Immature natural killer cell (primary cell): Measurements from ENCODE around the gene RAB40C. TPM values are rescaled to one million over a fixed set of nuclear protein-coding genes. Genes with fewer than 3 reads are reported as not detected.

Source experiments
- DNase-seq, 3 donors: peaks; one replicate each; pipeline ENCODE4 v3.0.0; 2022; ENCODE audit warnings: mixed read lengths in 1 of 3
- H3K27ac Mint-ChIP-seq, 6 donors: one replicate each; pipeline ENCODE4 v1.8.0; 2020; ENCODE audit warnings: mixed read lengths in 6 of 6, mild to moderate bottlenecking in 5 of 6, inconsistent platforms in 4 of 6, moderate library complexity in 3 of 6
- H3K27me3 Mint-ChIP-seq, 3 donors: one replicate each; pipeline ENCODE4 v1.8.0; 2020 to 2021; ENCODE audit warnings: low read depth in 3 of 3, mild to moderate bottlenecking in 3 of 3, mixed read lengths in 3 of 3, moderate library complexity in 3 of 3, inconsistent platforms in 1 of 3
- H3K36me3 Mint-ChIP-seq, 3 donors: one replicate each; pipeline ENCODE4 v1.8.0; 2020; ENCODE audit warnings: mixed read lengths in 3 of 3, inconsistent platforms in 2 of 3, mild to moderate bottlenecking in 2 of 3
- H3K4me1 Mint-ChIP-seq, 2 donors: one replicate each; pipeline ENCODE4 v1.8.0; 2020; ENCODE audit warnings: inconsistent platforms in 2 of 2, mild to moderate bottlenecking in 2 of 2, mixed read lengths in 2 of 2, moderate library complexity in 1 of 2
- H3K4me3 Mint-ChIP-seq, 5 donors: one replicate each; pipeline ENCODE4 v1.8.0; 2020; ENCODE audit warnings: mild to moderate bottlenecking in 5 of 5, mixed read lengths in 5 of 5, inconsistent platforms in 3 of 5, moderate library complexity in 3 of 5
- H3K9me3 Mint-ChIP-seq, 6 donors: one replicate each; pipeline ENCODE4 v1.8.0; 2020; ENCODE audit warnings: mild to moderate bottlenecking in 6 of 6, mixed read lengths in 6 of 6, inconsistent platforms in 4 of 6, moderate library complexity in 3 of 6
- polyA plus RNA-seq, 3 donors: library from polyadenylated mRNA; unstranded; fragments of 300-500 nt; fragmentation: Illumina TruSeq; gene quantifications; one replicate each; pipeline ENCODE4 v1.2.3, GENCODE V29; 2021

The RAB40C gene
- polyA plus RNA-seq, 3 donors from 2014 or later: 4.6 to 17.5 (median 5.8) TPM

DNA sequence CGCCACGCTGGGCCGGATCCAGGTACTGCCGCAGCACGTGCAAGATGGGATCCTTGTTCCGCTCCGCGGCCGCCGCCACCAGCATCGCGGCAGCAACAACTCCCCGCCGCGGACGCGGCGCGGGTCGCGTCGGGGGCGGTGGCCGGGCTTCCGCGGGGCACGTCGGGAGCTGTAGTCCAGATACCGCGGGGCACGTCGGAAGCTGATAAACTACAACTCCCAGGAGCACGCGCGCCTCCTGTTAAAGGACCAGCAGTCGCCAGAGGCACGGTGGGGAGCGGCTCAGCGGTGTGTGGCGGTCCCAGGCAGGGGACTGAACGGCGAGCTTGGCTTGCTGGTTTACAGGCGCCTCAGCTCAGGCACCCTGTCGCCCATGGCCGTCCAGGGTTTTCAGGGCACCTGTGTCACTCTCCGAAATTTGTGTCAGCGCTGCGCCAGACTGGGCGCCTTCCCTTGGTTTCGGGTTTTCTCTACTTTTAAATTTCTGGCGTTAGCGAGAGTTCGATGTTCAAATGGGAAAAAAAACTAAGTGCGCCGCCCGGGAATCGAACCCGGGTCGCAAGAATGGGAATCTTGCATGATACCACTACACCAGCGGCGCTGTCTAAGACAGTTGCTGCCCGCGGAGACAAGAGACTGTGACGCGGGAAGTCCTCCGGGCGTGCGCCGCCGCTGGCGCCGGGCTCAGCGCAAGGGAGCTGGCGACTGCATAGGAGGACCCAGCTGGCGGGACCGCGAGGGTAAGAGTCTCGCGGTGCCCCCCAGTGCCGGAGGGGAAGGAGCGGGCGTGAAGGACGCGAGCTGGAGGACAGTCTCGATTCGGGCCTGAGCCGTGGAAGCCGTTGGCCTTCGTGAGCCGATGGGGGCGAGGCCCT is 46.6 kb downstream of the RAB40C start, which contains the start of gene METTL26:
Gene METTL26, minus strand, starts transcription at position 100 of the 875 bp plus-strand sequence. Its CDS starts 15 bp downstream, at position 85.
- no peaks in the 10 kb centered on the region for H3K36me3 Mint-ChIP-seq
- H3K27me3 Mint-ChIP-seq: peaks cover 8 to 10% (median 9%) of the 10 kb centered on the region in 3 donors
- H3K27ac Mint-ChIP-seq: peak within 1 kb of the TSS; percentile 90 to 98 (median 96)
- DNase-seq: peak; percentile 92
- peak within 1 kb of the TSS; percentile 95 to 99 (median 98) for H3K4me3 Mint-ChIP-seq
- H3K9me3 Mint-ChIP-seq: peaks cover 0 to 2% (median 0%) of the 10 kb centered on the region in 6 donors
- peaks cover 0 to 13% of the 10 kb centered on the region in 2 donors for H3K4me1 Mint-ChIP-seq

GRCh38 chr16:637081-638018 is 47.5 kb downstream of the RAB40C start:
- H3K4me3 Mint-ChIP-seq: peak overlapping the region; percentile 95 to 99 (median 98)
- peaks cover 8 to 10% (median 9%) of the 10 kb centered on the region in 3 donors for H3K27me3 Mint-ChIP-seq
- peaks cover 0 to 2% (median 0%) of the 10 kb centered on the region in 6 donors for H3K9me3 Mint-ChIP-seq
- no peak for DNase-seq
- H3K4me1 Mint-ChIP-seq: peaks cover 0 to 13% of the 10 kb centered on the region in 2 donors
- H3K36me3 Mint-ChIP-seq: no peaks in the 10 kb centered on the region
- peak overlapping the region; percentile 17 to 98 (median 96) for H3K27ac Mint-ChIP-seq

DNA sequence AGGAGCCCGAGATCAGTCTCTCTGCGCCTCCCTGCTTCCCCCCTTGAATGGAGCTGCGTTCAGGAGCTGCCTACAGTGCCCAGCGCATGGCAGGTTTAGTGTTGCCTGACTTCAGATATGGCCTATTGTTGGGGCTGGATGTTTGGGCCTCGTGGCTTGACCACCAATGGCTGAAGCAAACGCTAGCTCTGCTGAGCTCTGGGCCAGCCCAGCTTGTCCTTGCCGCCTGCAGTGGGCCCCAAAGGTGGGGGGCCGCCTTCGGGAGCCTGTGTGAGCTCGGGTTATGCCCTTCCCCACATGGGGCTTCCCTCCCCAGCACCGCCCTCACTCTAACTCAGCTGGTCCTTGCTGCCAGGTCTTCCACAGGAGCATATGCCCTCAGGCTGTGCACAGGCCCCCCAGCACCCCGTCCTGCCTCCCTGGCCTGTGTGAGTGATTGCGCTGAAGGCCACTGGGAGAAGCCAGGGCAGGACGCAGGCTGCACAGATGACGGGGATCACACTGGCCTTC is 48.2 kb downstream of the RAB40C start:
- Mint-ChIP-seq H3K27ac (peak overlapping the region in 1 of 6 donors; percentile 45), H3K36me3 (no peaks in the 10 kb centered on the region), H3K4me3 (peak overlapping the region in 3 of 5 donors; percentile 32 to 60 (median 58)), H3K27me3 (peaks cover 8 to 10% (median 9%) of the 10 kb centered on the region in 3 donors), H3K4me1 (peaks cover 0 to 16% of the 10 kb centered on the region in 2 donors), H3K9me3 (peaks cover 0 to 2% (median 0%) of the 10 kb centered on the region in 6 donors)
- DNase-seq: no peak

GRCh38 chr16:638836-639235 is 49.0 kb downstream of the RAB40C start:
- H3K4me3 Mint-ChIP-seq: peak overlapping the region in 1 of 5 donors; percentile 36
- no peak overlapping the region for H3K27ac Mint-ChIP-seq

GRCh38 chr16:640614-641013 is 50.7 kb downstream of the RAB40C start:
- H3K27me3 Mint-ChIP-seq: peaks cover 8 to 10% (median 9%) of the 10 kb centered on the region in 3 donors
- H3K4me1 Mint-ChIP-seq: peaks cover 0 to 17% of the 10 kb centered on the region in 2 donors
- no peaks in the 10 kb centered on the region for H3K36me3 Mint-ChIP-seq
- DNase-seq: no peak
- H3K4me3 Mint-ChIP-seq: peak overlapping the region; percentile 20 to 77 (median 57)
- peaks cover 0 to 2% (median 0%) of the 10 kb centered on the region in 6 donors for H3K9me3 Mint-ChIP-seq
- H3K27ac Mint-ChIP-seq: no peak overlapping the region

More at GRCh38 chr16:638836-639235, 49.0 kb downstream of the RAB40C start:
- Mint-ChIP-seq H3K36me3 (no peaks in the 10 kb centered on the region), H3K9me3 (peaks cover 0 to 2% (median 0%) of the 10 kb centered on the region in 6 donors), H3K27me3 (peaks cover 8 to 10% (median 9%) of the 10 kb centered on the region in 3 donors), H3K4me1 (peaks cover 0 to 16% of the 10 kb centered on the region in 2 donors)
- no peak for DNase-seq

GRCh38 chr16:641326-642188 is 51.7 kb downstream of the RAB40C start, which contains the start of gene MCRIP2:
Gene MCRIP2, plus strand, starts transcription at chr16:641828. Its CDS starts 164 bp downstream, at chr16:641992.
- Mint-ChIP-seq H3K9me3 (peaks cover 0 to 2% (median 0%) of the 10 kb centered on the region in 6 donors), H3K27me3 (peaks cover 4 to 6% (median 4%) of the 10 kb centered on the region in 3 donors), H3K36me3 (no peaks in the 10 kb centered on the region), H3K4me3 (peak within 1 kb of the TSS; percentile 57 to 77 (median 74)), H3K4me1 (peaks cover 0 to 15% of the 10 kb centered on the region in 2 donors), H3K27ac (no peak within 1 kb of the TSS)
- DNase-seq: peak; percentile 62 to 65 (median 63)

DNA sequence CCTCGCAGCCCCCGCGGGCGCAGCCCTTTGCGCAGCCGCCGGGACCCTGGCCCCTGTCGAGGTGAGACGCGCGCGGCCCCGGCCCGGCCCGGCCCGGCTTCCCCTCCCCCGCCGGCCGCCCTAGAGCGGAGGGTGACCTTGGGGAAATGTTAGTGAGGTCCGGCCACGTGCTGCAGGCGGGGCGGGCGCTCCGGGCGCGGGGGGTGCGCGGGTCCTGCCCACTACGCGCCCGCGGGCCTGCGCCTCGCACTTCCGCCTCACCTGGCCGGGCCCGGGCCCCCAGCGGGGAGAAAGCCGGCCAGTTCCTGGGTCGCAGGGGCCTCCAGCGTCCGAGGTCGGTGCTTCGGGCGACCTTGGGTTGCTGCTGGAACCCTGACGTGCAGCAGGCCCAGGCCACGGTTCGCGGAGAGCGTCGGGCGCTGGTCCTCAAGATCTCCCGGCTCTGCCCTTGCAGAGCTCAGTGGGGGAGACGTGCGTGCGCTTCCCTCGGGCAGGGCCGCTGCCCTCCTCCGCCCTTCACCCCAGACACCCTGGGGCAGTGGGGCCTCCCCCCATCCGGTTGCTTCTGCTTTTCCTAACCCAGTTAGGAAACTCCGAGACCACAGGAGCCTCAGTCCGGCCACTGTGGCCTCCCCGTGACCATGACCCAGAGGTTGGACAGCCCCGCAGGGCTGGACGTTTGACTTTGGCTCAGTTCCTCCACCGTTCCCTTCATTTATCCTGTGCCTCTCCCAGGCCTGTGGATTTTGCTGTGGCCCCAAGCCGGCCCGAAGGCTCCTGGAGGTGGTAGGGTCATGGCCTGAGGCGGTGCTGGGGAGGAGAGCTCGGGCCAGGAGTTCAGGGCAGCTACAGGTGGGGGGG is 52.6 kb downstream of the RAB40C start:
- H3K4me1 Mint-ChIP-seq: peaks cover 0 to 13% of the 10 kb centered on the region in 2 donors
- H3K27me3 Mint-ChIP-seq: peaks cover 0 to 2% (median 0%) of the 10 kb centered on the region in 3 donors
- H3K27ac Mint-ChIP-seq: peak overlapping the region in 1 of 6 donors; percentile 34
- H3K4me3 Mint-ChIP-seq: peak overlapping the region; percentile 44 to 74 (median 57)
- peak; percentile 27 to 37 (median 34) for DNase-seq
- no peaks in the 10 kb centered on the region for H3K9me3 Mint-ChIP-seq
- no peaks in the 10 kb centered on the region for H3K36me3 Mint-ChIP-seq

DNA sequence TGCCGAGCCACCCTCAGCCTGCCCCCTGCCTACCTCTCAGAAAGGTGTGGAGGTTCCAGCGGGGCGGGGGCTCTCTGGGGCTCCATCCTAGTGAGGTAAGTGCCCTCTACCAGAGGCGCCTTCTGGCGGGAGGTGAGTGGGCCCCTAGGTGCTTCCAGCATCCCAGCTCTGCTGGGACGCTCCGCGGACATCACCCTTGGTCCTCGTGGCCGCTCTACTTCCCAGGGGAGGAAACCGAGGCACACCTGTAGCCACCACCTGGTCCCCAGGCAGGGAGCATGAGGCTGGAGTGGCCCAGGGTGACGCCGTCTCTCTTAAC is 53.1 kb downstream of the RAB40C start:
- H3K9me3 Mint-ChIP-seq: no peaks in the 10 kb centered on the region
- H3K27me3 Mint-ChIP-seq: peaks cover 0 to 2% (median 0%) of the 10 kb centered on the region in 3 donors
- peaks cover 0 to 11% of the 10 kb centered on the region in 2 donors for H3K4me1 Mint-ChIP-seq
- peak overlapping the region; percentile 45 to 74 (median 58) for H3K4me3 Mint-ChIP-seq
- no peak for DNase-seq
- no peak overlapping the region for H3K27ac Mint-ChIP-seq
- no peaks in the 10 kb centered on the region for H3K36me3 Mint-ChIP-seq

- DNase-seq: no peak
- H3K4me1 Mint-ChIP-seq: peaks cover 0 to 16% of the 10 kb centered on the region in 2 donors
- no peaks in the 10 kb centered on the region for H3K9me3 Mint-ChIP-seq
- H3K27me3 Mint-ChIP-seq: peaks cover 0 to 2% (median 2%) of the 10 kb centered on the region in 3 donors
- H3K36me3 Mint-ChIP-seq: no peaks in the 10 kb centered on the region
- peak overlapping the region in 3 of 5 donors; percentile 15 to 38 (median 18) for H3K4me3 Mint-ChIP-seq
- H3K27ac Mint-ChIP-seq: no peak overlapping the region
These were observed 54.7 kb downstream of the RAB40C start for GRCh38 chr16:644556-644955.

DNA sequence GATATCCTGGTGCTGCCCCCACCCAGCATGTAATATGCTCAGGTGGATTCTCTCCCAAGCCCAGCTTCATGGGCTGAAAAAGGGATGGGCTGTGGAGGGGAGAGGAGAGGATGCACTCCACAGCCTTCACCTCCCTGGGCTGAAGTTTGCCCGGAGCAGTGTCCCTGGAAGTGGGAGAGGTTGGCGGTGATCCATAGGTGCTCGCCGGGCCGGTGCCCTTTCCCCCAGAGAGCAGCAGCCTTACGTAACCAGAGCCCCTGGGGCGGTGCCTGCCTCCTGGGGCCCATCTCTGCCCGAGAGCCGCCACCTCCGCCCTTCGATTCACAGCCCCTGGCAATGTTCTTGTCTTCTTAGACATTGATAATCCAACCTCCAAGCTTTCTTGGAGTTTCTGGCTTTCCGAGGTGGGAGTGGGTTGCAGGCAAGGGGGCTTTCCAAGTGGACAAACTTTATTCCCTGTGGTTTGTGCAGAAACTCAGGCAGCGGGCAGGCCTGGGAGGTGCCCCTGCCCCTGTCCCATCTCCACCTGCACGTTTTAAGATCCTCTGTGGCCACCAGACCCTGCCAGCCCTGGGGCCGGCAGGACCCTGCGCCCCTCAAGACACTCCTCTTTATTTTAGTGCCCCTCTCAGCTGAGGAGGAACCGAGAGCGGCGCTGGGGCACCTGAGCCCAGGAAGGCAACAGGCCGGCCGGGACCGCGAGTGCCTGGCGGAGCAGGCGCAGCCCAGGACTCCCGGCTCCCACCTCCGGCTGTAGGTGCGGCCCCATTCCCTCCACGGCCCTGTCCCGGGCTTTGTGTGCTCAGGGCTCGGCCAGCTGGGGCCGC is 56.2 kb downstream of the RAB40C start:
- no peak overlapping the region for H3K27ac Mint-ChIP-seq
- DNase-seq: no peak
- H3K4me1 Mint-ChIP-seq: peaks cover 0 to 13% of the 10 kb centered on the region in 2 donors
- no peaks in the 10 kb centered on the region for H3K9me3 Mint-ChIP-seq
- no peaks in the 10 kb centered on the region for H3K36me3 Mint-ChIP-seq
- H3K27me3 Mint-ChIP-seq: peaks cover 0 to 3% (median 2%) of the 10 kb centered on the region in 3 donors
- H3K4me3 Mint-ChIP-seq: no peak overlapping the region

DNA sequence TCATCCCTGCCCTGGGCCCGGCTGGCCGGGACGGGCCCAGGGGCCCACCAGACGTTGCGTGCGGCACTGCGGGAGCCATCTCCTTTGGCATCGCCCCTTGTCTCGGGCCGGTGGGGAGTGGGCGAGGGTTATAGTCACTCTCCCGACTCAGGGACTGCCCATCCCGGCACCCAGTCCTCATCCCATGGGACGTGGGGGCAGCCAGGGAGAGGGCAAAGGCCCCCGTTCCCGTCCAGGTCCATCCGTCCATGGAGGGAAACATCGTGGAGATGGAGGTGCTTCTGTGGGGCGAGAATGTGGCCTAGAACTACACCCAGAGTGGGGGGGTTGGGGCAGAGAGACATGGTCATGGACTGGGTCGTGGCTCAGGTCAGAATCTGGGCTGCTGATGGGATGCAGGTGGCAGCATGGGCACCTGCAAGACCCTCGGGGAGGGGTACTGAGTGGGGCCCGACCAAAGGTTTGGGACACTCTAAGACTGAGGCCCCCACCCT is 56.9 kb downstream of the RAB40C start:
- peaks cover 0 to 3% (median 2%) of the 10 kb centered on the region in 3 donors for H3K27me3 Mint-ChIP-seq
- H3K4me3 Mint-ChIP-seq: no peak overlapping the region
- DNase-seq: no peak
- H3K27ac Mint-ChIP-seq: no peak overlapping the region
- no peaks in the 10 kb centered on the region for H3K36me3 Mint-ChIP-seq
- peaks cover 0 to 13% of the 10 kb centered on the region in 2 donors for H3K4me1 Mint-ChIP-seq
- no peaks in the 10 kb centered on the region for H3K9me3 Mint-ChIP-seq
